ENCODE measurements around the gene PRTN3.

The PRTN3 gene

DNA sequence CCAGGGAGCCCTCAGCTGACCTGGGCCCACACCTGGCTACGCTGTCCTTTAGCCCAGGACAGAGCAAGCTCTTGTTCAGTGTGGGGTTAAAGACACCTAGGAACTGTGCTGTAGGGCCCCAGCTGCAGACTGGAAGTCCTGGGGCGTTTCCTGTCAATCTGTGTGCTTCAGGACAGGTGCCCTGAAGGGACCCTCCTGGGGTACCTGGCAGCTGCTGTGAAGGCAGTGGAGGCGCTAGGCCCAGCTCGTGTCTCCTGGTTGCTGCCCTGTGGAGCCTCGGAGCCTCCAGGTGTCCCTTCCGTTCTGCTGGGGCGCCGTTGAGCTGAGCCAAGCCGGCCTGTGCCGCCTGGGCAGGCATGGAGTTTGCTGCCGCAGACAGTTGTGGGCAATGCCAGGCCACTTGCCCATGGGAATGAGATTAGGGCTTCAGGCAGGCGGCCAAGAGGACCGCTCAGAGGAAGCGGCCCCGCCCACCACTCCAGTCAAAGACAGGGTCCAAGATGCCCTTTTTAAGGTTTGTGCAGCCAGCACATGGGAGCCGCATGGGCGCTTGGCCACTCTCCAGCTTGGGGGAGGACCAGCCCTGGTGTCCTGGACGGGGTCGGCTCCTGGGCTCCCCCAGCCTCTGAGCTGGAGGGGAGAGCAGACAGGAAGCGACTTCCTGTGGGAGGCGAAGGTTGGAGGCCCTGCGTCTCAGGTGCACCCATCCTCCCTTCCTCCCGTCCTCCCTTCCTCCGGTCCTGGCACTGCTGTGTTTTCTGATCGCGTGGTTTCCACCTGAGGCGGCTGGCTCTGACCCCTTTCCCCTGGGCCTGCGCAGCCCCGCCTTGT is 39.6 kb upstream of the PRTN3 start:
- TF ChIP-seq ARNTL (CRISPR knock-in tag; IDR thresholded peaks at IDR 0.05; ENCODE audit: borderline replicate concordance, low read depth): no peak
- TF ChIP-seq, protein P1, sequence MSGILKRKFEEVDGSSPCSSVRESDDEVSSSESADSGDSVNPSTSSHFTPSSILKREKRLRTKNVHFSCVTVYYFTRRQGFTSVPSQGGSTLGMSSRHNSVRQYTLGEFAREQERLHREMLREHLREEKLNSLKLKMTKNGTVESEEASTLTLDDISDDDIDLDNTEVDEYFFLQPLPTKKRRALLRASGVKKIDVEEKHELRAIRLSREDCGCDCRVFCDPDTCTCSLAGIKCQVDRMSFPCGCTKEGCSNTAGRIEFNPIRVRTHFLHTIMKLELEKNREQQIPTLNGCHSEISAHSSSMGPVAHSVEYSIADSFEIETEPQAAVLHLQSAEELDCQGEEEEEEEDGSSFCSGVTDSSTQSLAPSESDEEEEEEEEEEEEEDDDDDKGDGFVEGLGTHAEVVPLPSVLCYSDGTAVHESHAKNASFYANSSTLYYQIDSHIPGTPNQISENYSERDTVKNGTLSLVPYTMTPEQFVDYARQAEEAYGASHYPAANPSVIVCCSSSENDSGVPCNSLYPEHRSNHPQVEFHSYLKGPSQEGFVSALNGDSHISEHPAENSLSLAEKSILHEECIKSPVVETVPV (CRISPR knock-in tag; IDR thresholded peaks at IDR 0.05): no peak
- no peak for TF ChIP-seq RARB (CRISPR knock-in tag; IDR thresholded peaks at IDR 0.05)
- no peak for TF ChIP-seq ZNF70 (CRISPR knock-in tag; IDR thresholded peaks at IDR 0.05)
- no peak for TF ChIP-seq BACH2 (CRISPR knock-in tag; IDR thresholded peaks at IDR 0.05; ENCODE audit: borderline replicate concordance)
- TF ChIP-seq ESRRG (CRISPR knock-in tag; IDR thresholded peaks at IDR 0.05): no peak
- TF ChIP-seq ZC3H10 (CRISPR knock-in tag; IDR thresholded peaks at IDR 0.05): no peak
- TF ChIP-seq, protein P2, sequence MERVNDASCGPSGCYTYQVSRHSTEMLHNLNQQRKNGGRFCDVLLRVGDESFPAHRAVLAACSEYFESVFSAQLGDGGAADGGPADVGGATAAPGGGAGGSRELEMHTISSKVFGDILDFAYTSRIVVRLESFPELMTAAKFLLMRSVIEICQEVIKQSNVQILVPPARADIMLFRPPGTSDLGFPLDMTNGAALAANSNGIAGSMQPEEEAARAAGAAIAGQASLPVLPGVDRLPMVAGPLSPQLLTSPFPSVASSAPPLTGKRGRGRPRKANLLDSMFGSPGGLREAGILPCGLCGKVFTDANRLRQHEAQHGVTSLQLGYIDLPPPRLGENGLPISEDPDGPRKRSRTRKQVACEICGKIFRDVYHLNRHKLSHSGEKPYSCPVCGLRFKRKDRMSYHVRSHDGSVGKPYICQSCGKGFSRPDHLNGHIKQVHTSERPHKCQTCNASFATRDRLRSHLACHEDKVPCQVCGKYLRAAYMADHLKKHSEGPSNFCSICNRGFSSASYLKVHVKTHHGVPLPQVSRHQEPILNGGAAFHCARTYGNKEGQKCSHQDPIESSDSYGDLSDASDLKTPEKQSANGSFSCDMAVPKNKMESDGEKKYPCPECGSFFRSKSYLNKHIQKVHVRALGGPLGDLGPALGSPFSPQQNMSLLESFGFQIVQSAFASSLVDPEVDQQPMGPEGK (CRISPR knock-in tag; IDR thresholded peaks at IDR 0.05; ENCODE audit: borderline replicate concordance): no peak
- TF ChIP-seq TCF4 (CRISPR knock-in tag; IDR thresholded peaks at IDR 0.05; ENCODE audit: borderline replicate concordance): no peak
- TF ChIP-seq ISL1 (CRISPR knock-in tag; IDR thresholded peaks at IDR 0.05): no peak
- no peak for TF ChIP-seq PPARA (CRISPR knock-in tag; IDR thresholded peaks at IDR 0.05; ENCODE audit: borderline replicate concordance)
- no peak for TF ChIP-seq TOX (CRISPR knock-in tag; IDR thresholded peaks at IDR 0.05; ENCODE audit: borderline replicate concordance)
- TF ChIP-seq ZFP3 (CRISPR knock-in tag; IDR thresholded peaks at IDR 0.05): no peak
- TF ChIP-seq, protein P3, sequence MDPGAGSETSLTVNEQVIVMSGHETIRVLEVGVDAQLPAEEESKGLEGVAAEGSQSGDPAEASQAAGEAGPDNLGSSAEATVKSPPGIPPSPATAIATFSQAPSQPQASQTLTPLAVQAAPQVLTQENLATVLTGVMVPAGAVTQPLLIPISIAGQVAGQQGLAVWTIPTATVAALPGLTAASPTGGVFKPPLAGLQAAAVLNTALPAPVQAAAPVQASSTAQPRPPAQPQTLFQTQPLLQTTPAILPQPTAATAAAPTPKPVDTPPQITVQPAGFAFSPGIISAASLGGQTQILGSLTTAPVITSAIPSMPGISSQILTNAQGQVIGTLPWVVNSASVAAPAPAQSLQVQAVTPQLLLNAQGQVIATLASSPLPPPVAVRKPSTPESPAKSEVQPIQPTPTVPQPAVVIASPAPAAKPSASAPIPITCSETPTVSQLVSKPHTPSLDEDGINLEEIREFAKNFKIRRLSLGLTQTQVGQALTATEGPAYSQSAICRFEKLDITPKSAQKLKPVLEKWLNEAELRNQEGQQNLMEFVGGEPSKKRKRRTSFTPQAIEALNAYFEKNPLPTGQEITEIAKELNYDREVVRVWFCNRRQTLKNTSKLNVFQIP (CRISPR knock-in tag; IDR thresholded peaks at IDR 0.05; ENCODE audit: borderline replicate concordance, low read depth): no peak

DNA sequence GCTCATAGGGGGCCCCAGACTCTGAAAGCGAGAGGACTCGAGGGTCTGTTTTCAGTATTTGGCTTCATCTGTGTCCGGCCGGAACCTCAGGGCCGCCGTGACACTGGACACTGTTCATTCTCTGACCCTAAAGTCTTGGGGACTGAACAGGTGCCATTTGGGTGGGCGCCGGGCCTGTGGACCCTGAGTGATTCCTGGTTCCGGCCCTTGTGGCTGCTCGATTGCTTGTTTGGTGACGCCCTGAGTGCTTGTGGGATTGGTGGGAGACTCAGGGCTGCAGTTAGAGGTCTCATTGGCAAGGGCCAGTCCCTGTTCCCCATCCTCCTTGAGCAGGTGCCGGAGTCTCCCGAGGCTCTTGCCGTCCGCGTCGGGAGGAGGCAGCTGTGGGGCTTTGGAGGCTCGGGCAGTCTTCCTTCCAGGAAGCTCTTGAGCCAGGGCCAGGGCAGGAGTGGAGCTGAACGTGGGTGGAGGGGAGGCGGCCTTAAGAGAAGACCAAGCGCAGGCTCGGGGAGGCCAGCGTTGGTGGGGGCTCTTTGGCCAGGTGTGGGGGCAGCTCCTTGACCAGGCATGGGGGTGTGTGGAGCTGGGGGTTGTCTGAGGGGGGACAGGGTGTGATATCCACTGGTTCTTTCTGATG is 38.8 kb upstream of the PRTN3 start:
- no peak for TF ChIP-seq GLIS3 (CRISPR knock-in tag; IDR thresholded peaks at IDR 0.05)
- TF ChIP-seq, protein P2 (CRISPR knock-in tag; IDR thresholded peaks at IDR 0.05; ENCODE audit: borderline replicate concordance): no peak
- TF ChIP-seq, protein P1 (CRISPR knock-in tag; IDR thresholded peaks at IDR 0.05): no peak
- no peak for ATAC-seq

More for the DNA sequence above, 39.6 kb upstream of the PRTN3 start:
- ATAC-seq: peak; percentile 3

DNA sequence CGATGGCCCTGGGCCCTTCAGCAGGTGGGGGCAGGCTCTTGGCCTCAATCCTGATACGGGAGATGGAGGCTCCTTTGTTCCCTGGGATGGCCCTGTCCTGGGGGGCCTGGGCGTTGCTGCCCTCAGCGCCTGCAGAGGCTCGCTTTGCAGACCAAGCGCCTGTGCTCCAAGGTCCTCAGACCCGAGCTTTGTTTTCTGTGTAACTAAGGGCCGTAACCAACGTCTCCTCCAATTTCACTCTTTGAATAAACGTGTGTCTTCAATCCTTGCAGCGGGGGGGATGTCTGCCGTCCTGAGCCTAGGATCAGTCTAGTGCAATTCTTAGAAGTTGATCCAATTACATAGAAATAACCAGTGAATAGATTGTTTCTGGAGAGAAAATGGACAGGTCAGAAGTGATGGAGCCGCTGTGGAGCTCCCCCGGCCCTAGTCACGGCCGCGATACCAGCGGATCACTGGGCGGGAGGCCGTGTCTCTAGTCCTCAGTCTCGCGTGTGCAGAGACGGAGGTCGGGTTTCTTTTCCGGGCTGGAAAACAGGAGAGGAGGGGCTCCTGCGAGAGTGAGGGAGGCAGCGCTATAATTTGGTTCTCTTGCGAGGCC is 38.2 kb upstream of the PRTN3 start:
- TF ChIP-seq SNAI2 (CRISPR knock-in tag; IDR thresholded peaks at IDR 0.05): no peak
- TF ChIP-seq, protein P1 (CRISPR knock-in tag; IDR thresholded peaks at IDR 0.05): no peak
- TF ChIP-seq ARNTL (CRISPR knock-in tag; IDR thresholded peaks at IDR 0.05; ENCODE audit: borderline replicate concordance, low read depth): no peak
- no peak for TF ChIP-seq OSR1 (CRISPR knock-in tag; IDR thresholded peaks at IDR 0.05)
- TF ChIP-seq, protein P3 (CRISPR knock-in tag; IDR thresholded peaks at IDR 0.05; ENCODE audit: borderline replicate concordance, low read depth): no peak
- no peak for TF ChIP-seq ESRRG (CRISPR knock-in tag; IDR thresholded peaks at IDR 0.05)
- TF ChIP-seq ZC3H10 (CRISPR knock-in tag; IDR thresholded peaks at IDR 0.05): no peak
- TF ChIP-seq BACH2 (CRISPR knock-in tag; IDR thresholded peaks at IDR 0.05; ENCODE audit: borderline replicate concordance): no peak
- no peak for TF ChIP-seq PPARA (CRISPR knock-in tag; IDR thresholded peaks at IDR 0.05; ENCODE audit: borderline replicate concordance)
- no peak for ATAC-seq
